GM18499 (cell line): ENCODE results near the gene PTPRS.

Experiments
- ATAC-seq: cut with Tn5 transposase; IDR thresholded peaks from one replicate; pipeline ENCODE4 v1.9.1; 2021; ENCODE audit warnings: moderate number of reproducible peaks; ENCODE audit not compliant: insufficient read depth, unreplicated experiment

Gene PTPRS

DNA sequence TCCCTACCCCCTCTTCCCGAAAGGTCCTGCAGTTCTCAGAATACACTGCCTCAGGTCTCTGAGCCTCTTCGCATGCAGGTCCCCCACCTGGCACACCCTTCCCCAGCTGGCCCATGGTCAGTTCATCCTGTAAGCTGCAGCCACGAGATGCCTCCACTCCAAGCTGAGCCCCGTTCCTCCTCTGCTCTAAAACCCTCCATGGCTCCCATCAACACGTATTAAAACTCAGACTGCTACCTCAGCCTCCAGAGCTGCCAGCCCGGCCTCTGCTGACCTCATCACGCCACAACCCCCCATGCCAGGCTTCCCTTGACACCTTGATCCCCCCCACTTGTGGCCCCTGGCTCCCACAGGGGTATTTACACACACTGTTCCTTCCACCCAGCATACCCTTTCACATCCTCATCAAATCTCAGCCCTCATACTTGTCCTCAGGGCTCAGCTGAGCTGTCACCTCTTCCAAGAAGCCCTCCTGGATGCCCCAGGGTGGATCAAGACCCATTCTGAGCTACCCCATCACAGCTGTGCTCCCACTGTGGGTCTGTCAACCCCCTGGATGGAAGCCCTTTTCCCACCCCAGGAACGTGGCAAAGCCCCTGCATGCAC lies 48.9 kb downstream of the PTPRS start:
- ATAC-seq: no peak
